ENCODE data around the gene DCPS.
A peak's percentile ranks its signal among the peaks of the same experiment; 100 is the strongest.
"Not testable (repeated sequence)": the region's sequence is repeated elsewhere in the genome, so short reads cannot be mapped to it uniquely, and the experiment has no call there.

Gene DCPS

DNA sequence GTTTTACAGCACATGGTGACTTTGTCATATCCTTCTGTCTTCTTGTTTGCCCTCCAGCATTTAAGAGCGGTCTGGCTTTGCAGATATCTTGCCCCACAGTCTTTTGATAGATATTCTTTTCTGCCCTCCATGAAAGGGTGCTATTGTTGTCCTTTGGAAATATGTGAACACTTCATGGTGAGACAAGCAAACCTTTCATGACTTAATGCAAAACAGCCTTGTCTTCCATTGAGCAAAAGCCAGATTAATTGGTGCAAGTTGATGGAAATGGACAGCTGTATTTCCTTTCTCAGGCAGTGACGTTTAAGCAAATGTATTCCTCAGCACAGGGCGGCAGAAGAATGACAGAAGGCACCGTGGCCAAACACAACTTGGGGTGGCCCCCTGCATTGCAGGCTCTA lies 4.4 kb downstream of the DCPS start:
- H3K27me3 ChIP-seq (ENCODE audit: low read length), result no peaks in the 10 kb centered on the region
- TF ChIP-seq EZH2phosphoT487 (conservative IDR thresholded peaks at IDR 0.05; ENCODE audit: low read length), result no peak
- TF ChIP-seq, protein P1, sequence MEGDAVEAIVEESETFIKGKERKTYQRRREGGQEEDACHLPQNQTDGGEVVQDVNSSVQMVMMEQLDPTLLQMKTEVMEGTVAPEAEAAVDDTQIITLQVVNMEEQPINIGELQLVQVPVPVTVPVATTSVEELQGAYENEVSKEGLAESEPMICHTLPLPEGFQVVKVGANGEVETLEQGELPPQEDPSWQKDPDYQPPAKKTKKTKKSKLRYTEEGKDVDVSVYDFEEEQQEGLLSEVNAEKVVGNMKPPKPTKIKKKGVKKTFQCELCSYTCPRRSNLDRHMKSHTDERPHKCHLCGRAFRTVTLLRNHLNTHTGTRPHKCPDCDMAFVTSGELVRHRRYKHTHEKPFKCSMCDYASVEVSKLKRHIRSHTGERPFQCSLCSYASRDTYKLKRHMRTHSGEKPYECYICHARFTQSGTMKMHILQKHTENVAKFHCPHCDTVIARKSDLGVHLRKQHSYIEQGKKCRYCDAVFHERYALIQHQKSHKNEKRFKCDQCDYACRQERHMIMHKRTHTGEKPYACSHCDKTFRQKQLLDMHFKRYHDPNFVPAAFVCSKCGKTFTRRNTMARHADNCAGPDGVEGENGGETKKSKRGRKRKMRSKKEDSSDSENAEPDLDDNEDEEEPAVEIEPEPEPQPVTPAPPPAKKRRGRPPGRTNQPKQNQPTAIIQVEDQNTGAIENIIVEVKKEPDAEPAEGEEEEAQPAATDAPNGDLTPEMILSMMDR (IDR thresholded peaks at IDR 0.05; ENCODE audit: insufficient read depth, low read length, poor library complexity, severe bottlenecking), result no peak
- H3K4me3 ChIP-seq (ENCODE audit: insufficient read depth, low read length, poor library complexity, severe bottlenecking), result no peak overlapping the region
- H4K20me1 ChIP-seq (ENCODE audit: low read depth, low read length), result no peaks in the 10 kb centered on the region
- no peak overlapping the region for H3K4me2 ChIP-seq (ENCODE audit: low read depth, low read length, poor library complexity, severe bottlenecking)
- H3K9me3 ChIP-seq (ENCODE audit: insufficient read depth, low read length), result no peaks in the 10 kb centered on the region
- peaks cover 8% of the 10 kb centered on the region for H3K79me2 ChIP-seq (ENCODE audit: insufficient read depth, low read length)
- H3K9me2 ChIP-seq (replicated peaks; ENCODE audit: insufficient read depth, low read length), result no peaks in the 10 kb centered on the region
- H3K9ac ChIP-seq (ENCODE audit: low read length), result no peak overlapping the region
- no peak overlapping the region for H3K27ac ChIP-seq (ENCODE audit: low read depth, low read length)
- H3F3A ChIP-seq (ENCODE audit: insufficient read depth), result no peaks in the 10 kb centered on the region
- H3K36me3 ChIP-seq (ENCODE audit: low read length), result no peaks in the 10 kb centered on the region
- no peak overlapping the region for H2AFZ ChIP-seq (ENCODE audit: low read depth, low read length, severe bottlenecking)

DNA sequence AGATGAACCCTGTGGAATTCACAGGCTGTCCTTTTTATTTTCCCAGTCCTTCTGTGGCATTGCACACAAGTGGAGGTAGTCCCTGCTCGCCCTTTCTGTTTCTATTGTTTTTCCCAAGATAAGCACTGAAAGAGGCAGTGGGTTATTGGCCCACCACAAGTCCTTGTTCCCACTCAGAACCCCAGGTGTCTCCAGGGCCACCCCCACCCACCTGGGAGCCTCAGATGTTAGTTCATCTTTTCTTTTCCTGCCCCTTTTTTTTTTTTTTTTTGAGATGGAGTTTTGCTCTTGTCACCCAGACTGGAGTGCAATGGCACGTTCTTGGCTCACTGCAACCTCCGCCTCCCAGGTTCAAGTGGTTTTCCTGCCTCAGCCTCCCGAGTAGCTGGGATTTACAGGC lies 4.9 kb downstream of the DCPS start:
- not testable (repeated sequence) for H3K4me3 ChIP-seq (ENCODE audit: insufficient read depth, low read length, poor library complexity, severe bottlenecking); H3K9ac ChIP-seq (ENCODE audit: low read length); H2AFZ ChIP-seq (ENCODE audit: low read depth, low read length, severe bottlenecking); H3K79me2 ChIP-seq (ENCODE audit: insufficient read depth, low read length); H3K4me2 ChIP-seq (ENCODE audit: low read depth, low read length, poor library complexity, severe bottlenecking); H3K27ac ChIP-seq (ENCODE audit: low read depth, low read length); H4K20me1 ChIP-seq (ENCODE audit: low read depth, low read length); H3K9me3 ChIP-seq (ENCODE audit: insufficient read depth, low read length); H3F3A ChIP-seq (ENCODE audit: insufficient read depth); H3K27me3 ChIP-seq (ENCODE audit: low read length); H3K36me3 ChIP-seq (ENCODE audit: low read length); H3K9me2 ChIP-seq (replicated peaks; ENCODE audit: insufficient read depth, low read length)

DNA sequence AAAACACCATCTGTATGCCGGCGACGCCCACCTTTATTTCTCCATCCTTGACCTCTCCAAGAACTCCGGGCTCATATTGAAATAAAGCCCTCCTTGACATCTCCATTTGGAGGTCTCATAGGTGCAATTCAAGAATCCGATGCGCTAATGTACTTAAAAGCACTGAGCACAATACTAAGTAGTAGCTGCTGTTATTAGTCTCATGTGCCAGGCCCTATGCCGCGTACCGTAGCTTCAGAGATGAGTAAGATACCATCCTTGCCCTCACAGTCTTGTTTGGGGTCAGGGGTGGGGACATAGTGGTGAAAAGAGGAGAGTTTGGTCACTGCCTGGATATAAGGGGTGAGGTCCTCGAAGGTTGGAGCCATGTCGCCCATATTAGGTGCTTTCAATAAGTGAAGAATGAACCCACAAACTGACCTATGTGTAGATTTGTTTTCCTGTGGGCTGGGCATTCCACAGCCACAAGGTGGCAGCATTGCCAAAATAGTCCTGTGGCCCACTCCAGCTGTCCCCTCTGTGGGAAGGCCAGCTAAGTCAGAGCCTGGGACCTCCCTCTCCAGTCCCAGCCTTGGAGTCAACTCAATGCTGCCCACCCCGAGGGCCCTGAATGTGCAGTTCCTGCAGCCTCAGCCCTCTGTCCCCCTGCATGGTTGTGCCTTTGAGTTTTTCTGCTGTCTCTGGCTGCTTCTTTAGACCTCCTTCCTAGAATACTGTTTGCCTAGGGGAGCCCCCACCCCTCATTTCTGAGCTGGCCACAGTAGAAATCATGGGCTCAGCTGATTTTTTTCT lies 6.5 kb downstream of the DCPS start:
- H3K9ac ChIP-seq (ENCODE audit: low read length), result no peak overlapping the region
- no peak overlapping the region for H3K27ac ChIP-seq (ENCODE audit: low read depth, low read length)
- H2AFZ ChIP-seq (ENCODE audit: low read depth, low read length, severe bottlenecking), result no peak overlapping the region
- H3K9me2 ChIP-seq (replicated peaks; ENCODE audit: insufficient read depth, low read length), result no peaks in the 10 kb centered on the region
- no peaks in the 10 kb centered on the region for H3K36me3 ChIP-seq (ENCODE audit: low read length)
- H3K4me3 ChIP-seq (ENCODE audit: insufficient read depth, low read length, poor library complexity, severe bottlenecking), result no peak overlapping the region
- H4K20me1 ChIP-seq (ENCODE audit: low read depth, low read length), result no peaks in the 10 kb centered on the region
- no peaks in the 10 kb centered on the region for H3F3A ChIP-seq (ENCODE audit: insufficient read depth)
- no peaks in the 10 kb centered on the region for H3K27me3 ChIP-seq (ENCODE audit: low read length)
- TF ChIP-seq EZH2phosphoT487 (conservative IDR thresholded peaks at IDR 0.05; ENCODE audit: low read length), result no peak
- TF ChIP-seq, protein P1 (IDR thresholded peaks at IDR 0.05; ENCODE audit: insufficient read depth, low read length, poor library complexity, severe bottlenecking), result peak; percentile 34
- H3K4me2 ChIP-seq (ENCODE audit: low read depth, low read length, poor library complexity, severe bottlenecking), result no peak overlapping the region
- H3K79me2 ChIP-seq (ENCODE audit: insufficient read depth, low read length), result no peaks in the 10 kb centered on the region
- no peaks in the 10 kb centered on the region for H3K9me3 ChIP-seq (ENCODE audit: insufficient read depth, low read length)

DNA sequence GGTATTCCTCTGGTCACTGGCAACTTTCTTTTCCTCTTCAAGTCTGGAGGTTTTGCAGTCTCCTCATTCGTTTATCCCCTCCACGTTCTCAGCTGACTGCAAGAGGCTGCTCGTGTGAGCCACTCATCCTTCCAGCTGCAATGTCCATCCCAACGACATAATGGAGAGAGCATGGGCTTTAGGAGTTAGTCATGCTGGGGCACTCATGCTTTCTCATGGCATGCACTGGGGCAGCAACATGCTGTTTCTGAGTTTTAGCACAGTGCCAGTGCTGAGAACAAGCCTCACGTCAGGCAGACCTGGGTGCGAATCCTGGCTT lies 7.1 kb downstream of the DCPS start:
- no peaks in the 10 kb centered on the region for H3K9me2 ChIP-seq (replicated peaks; ENCODE audit: insufficient read depth, low read length)
- no peaks in the 10 kb centered on the region for H3F3A ChIP-seq (ENCODE audit: insufficient read depth)
- no peak for TF ChIP-seq EZH2phosphoT487 (conservative IDR thresholded peaks at IDR 0.05; ENCODE audit: low read length)
- TF ChIP-seq, protein P1 (IDR thresholded peaks at IDR 0.05; ENCODE audit: insufficient read depth, low read length, poor library complexity, severe bottlenecking), result no peak
- no peak overlapping the region for H3K27ac ChIP-seq (ENCODE audit: low read depth, low read length)
- H3K36me3 ChIP-seq (ENCODE audit: low read length), result no peaks in the 10 kb centered on the region
- H3K4me3 ChIP-seq (ENCODE audit: insufficient read depth, low read length, poor library complexity, severe bottlenecking), result no peak overlapping the region
- no peaks in the 10 kb centered on the region for H4K20me1 ChIP-seq (ENCODE audit: low read depth, low read length)
- no peaks in the 10 kb centered on the region for H3K9me3 ChIP-seq (ENCODE audit: insufficient read depth, low read length)
- H3K9ac ChIP-seq (ENCODE audit: low read length), result no peak overlapping the region
- H2AFZ ChIP-seq (ENCODE audit: low read depth, low read length, severe bottlenecking), result no peak overlapping the region
- no peaks in the 10 kb centered on the region for H3K79me2 ChIP-seq (ENCODE audit: insufficient read depth, low read length)
- H3K27me3 ChIP-seq (ENCODE audit: low read length), result no peaks in the 10 kb centered on the region
- no peak overlapping the region for H3K4me2 ChIP-seq (ENCODE audit: low read depth, low read length, poor library complexity, severe bottlenecking)

Data from SU-DHL-6 (cell line).